ENCODE measurements around the gene DDX20.
A peak's percentile ranks its signal among the peaks of the same experiment; 100 is the strongest.

DDX20 gene

GRCh38 chr1:111755331-111756123, at the start of gene DDX20:
Gene DDX20, plus strand, starts transcription at chr1:111755901. Its CDS starts 24 bp downstream, at chr1:111755925.
- peak; percentile 87 for DNase-seq (ENCODE audit: low read depth, low spot score)

GRCh38 chr1:111706921-111707320, 48.8 kb upstream of the DDX20 start:
- DNase-seq (ENCODE audit: low read depth, low spot score) = no peak

DNA sequence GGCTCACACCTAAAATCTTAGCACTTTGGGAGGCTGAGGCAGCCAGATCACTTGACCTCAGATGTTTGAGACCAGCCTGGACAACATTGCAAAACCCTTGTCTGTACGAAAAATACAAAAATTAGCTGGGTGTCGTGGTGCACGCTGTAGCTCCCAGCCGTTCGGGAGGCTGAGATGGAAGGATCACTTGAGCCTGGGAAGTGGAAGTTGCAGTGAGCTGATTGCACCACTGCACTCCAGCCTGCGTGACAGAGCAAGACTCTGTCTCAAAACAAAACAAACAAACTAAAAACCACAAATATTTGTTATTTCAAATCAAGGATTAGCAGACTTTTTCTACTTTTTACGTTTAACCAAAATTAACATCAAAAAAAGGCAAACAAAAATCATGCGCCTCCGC, 47.8 kb upstream of the DDX20 start:
- DNase-seq (ENCODE audit: low read depth, low spot score) = no peak

DNA sequence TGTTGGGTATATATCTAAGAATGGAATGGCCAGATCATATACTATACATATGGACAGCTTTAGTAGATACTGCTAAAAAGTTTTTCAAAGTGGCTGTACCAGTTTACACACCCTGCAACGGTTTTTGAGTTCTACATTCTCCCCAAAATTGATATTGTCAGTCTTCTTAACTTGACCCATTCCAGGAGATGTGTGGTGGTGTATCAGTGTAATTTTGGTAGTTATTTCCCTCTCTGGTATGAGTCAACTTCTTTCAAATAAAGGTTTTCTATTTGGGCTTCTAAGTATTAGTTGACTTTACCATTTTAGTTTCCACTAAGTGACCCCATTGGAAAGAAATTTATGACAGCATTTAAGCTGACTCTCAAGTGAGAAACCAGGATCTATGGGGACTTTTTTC, 45.7 kb upstream of the DDX20 start:
- DNase-seq (ENCODE audit: low read depth, low spot score) = no peak

DNA sequence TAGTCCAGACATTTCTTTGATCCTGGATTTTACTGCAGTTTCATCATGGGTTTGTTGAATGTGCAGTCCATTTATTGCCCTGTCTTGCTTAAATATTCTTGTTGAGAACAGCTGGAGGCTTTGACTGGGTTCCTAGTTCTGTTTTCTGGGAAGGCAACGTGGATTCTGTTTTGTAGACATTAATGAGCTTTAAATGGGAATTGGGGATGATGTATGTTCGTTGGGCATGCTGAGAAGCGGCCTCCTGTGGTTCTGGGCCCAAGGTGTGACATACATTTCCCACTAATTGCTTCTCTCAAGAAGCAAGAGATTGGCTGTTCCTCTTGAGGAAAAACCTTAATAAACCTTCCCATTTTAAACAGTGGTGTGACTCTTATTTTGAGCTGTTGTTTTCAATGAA, 39.4 kb upstream of the DDX20 start:
- DNase-seq (ENCODE audit: low read depth, low spot score) = no peak

GRCh38 chr1:111717450-111717849, 38.3 kb upstream of the DDX20 start:
- DNase-seq (ENCODE audit: low read depth, low spot score) = no peak

GRCh38 chr1:111719135-111719534, 36.6 kb upstream of the DDX20 start:
- DNase-seq (ENCODE audit: low read depth, low spot score) = no peak

GRCh38 chr1:111719674-111720132, 36.0 kb upstream of the DDX20 start:
- DNase-seq (ENCODE audit: low read depth, low spot score) = no peak

GRCh38 chr1:111720274-111720976, 35.3 kb upstream of the DDX20 start:
- DNase-seq (ENCODE audit: low read depth, low spot score) = no peak

DNA sequence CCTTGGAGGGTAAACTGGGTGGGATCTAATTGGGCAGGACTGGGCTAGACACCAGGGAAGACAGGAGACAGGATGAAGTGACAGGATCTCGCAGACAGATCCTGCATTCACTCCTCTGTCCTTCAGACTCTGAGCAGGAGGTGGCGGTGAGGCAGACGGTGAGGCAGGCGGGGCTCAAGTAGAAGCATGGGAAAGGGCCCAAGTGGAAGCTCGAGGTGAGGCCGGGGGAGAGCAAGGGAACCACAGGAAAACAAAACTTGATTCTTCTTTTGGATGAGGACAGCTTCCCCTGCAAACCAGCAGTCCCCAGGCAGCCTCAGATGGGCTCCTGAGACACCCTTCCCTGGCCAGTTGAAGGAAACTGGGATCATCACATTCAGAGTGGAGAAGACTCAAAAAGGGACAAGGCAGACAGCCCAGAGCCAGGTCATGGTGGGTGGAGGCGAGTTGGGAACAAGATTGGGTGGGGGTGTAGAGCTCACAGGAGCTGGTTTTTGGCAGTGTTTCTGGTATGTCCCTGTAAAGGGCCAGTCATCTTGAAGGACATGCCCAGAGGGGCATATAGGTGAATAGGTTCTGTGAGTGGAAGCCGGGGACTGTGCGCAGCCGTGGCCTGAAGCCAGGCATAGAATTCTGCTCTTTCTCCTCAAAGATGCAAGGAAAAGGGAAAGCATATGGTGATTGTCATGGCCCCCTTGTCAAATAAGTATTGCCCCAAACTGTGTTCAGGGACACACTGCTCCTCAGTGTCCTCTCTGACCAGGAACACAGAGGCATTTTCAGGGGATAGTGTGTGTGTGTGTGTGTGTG, 34.5 kb upstream of the DDX20 start:
- DNase-seq (ENCODE audit: low read depth, low spot score) = no peak

DNA sequence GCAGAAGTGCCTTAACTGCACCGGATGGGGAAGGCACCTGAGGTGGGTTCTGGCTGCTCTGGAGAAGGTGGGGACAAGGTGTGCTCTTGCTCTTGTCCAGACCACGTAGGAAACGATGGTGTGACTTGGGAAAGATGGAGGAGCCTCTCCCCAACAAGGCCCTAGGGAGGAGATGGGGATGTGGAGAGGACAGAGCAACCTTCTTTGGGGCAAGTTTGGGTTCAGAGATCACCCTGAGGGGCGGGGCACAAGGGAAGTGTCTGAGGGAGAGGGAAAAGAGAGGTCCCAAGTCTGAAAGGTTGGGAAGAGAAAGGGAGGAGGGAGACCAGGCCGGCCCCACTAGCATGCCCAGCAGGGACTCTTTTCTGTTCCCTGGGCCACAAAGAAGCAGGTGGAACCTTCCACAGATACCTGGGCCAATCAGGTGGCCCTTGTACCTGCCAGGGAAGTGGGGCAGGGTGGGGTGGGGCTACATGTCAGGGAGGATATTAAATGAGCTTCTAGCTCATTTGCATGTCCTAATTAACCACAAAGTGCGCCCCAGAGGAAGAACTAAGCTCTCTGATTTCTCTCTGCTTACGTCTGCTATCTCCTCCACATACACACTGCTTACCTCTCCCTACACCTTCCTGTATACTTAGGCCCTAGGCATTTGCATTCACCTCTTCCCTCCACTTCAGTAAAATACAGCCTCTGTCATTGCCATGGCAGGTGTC, 32.5 kb upstream of the DDX20 start:
- DNase-seq (ENCODE audit: low read depth, low spot score) = no peak

GRCh38 chr1:111723871-111724270, 31.8 kb upstream of the DDX20 start:
- no peak for DNase-seq (ENCODE audit: low read depth, low spot score)

- DNase-seq (ENCODE audit: low read depth, low spot score) = no peak
Measured at GRCh38 chr1:111725192-111725591, 30.5 kb upstream of the DDX20 start.

DNA sequence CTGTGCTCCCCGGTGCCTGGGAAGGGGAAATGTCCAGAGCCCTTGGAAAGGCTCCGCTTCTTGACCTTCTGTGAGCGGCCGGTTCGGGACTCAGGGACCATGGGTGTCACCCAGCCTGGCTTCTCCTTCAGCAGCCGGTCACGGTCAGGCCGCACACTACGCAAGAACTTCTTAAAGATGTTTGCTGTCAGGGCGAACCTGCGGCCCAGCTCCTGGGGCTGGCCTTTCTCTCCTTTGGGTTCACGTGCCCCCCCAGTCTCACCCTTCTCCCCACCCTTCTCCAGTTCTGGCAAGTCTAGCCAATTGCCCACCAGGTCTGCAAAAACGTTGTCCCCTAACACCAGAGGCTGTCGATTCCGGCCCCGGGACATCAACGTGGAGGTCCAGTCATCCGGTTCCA, 28.6 kb upstream of the DDX20 start:
- no peak for DNase-seq (ENCODE audit: low read depth, low spot score)

DNA sequence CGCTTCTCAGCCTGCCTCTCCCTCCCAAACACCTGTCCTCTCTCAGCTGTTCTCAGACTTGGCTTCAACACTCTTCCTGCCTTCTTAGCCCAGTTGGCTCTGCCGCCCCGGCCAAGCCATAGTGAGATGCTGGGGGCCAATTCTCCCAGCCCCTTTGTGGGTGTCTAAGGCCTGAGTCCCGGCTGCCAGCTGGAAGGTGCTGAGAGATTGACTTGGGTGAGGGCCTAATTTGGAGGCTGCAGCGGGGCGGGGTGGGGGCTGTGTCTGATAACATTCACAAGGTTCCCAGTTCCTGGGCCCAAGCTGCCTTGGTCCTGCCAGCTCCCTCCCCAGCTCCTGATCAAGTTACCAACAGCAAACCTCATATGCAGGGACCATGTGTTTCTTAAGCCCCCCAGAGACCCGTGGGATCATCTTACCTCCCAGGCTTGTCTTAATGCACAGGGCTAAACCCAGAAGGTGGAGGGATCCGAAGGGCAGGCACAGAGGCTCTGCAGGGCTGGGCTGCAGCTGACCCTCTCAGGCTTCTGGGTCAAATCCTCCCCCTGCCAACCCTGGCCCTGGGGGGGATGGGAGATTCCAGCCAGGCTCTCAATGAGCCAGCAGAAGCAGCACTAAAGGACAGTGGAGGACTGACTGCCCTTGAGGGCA, 26.3 kb upstream of the DDX20 start:
- DNase-seq (ENCODE audit: low read depth, low spot score) = no peak

DNA sequence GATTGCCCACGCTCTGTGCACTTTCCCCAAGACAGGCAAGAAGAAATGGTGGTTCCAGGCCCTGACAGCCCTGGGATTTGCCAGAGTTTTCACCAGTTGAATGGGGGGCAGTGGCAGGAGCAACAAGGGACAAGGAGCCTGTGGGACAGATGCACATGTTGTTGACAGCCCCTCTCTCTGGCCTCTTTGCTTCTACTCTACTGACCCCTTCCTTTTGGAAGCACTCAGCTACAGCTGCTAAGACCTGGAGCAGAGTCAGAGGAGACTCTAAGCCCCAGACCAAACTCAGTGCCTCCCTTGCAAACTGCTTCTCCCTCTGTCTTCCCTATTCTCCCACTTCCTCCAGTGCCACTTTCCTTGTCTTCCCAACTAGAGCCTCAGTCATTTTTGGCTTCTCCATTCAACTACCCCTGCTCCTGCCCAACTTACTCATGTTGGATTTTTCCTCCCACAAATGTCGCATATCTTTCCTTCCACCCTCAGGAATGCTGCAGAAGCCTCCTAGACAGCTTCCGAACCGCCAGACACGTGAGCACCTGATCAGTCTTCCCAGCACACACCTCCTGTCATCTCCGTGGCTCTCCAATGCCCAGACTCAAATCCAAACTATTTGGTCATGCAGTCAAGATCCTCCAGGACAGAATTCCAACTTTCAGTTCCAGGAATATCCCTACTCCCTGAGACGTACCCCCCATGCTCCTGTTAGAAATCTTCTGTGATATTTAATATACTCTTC, 25.6 kb upstream of the DDX20 start:
- DNase-seq (ENCODE audit: low read depth, low spot score) = no peak

- no peak for DNase-seq (ENCODE audit: low read depth, low spot score)
Measured at GRCh38 chr1:111730706-111731105, 25.0 kb upstream of the DDX20 start.

- no peak for DNase-seq (ENCODE audit: low read depth, low spot score)
Measured at GRCh38 chr1:111731956-111732355, 23.7 kb upstream of the DDX20 start.

DNA sequence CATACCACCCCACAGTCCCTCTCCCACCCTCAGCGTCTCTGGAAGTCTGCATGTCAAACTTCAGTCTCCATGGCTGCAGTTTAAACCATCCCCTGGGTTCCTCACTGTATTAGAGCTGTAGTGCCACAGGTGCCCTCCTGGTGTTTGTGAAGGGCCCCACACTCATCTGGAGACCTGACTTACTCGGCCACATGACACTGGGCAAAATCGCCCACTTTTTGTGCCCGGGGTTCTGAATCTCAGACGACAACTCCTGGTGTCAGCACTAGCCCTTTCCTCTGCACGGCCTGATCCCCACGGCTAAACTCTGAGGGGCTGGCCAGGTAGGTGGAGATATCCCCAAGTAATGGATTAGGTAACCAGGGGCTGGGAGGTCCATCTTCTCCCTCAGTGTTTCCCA, 23.0 kb upstream of the DDX20 start:
- DNase-seq (ENCODE audit: low read depth, low spot score) = no peak
